Activated gamma-delta T cell treated with Interleukin-2 at 50 U/mL for 16 hours (primary cell): Measurements from ENCODE around the gene KRT73.

Experiments
- DNase-seq: peaks from one replicate; pipeline ENCODE4 v3.0.0-alpha.2; 2020

The KRT73 gene

GRCh38 chr12:52616680-52617402 lies 1.5 kb downstream of the KRT73 start:
- DNase-seq, result no peak

- no peak for DNase-seq
These were observed 2.4 kb downstream of the KRT73 start for GRCh38 chr12:52615912-52616311.

GRCh38 chr12:52615208-52615868 lies 3.0 kb downstream of the KRT73 start:
- no peak for DNase-seq

- no peak for DNase-seq
These were observed 3.8 kb downstream of the KRT73 start for GRCh38 chr12:52614381-52615207.

GRCh38 chr12:52613384-52614030 lies 4.9 kb downstream of the KRT73 start:
- DNase-seq, result peak; percentile 2

GRCh38 chr12:52612431-52613383 lies 5.7 kb downstream of the KRT73 start:
- DNase-seq, result peak; percentile 1

- DNase-seq, result peak; percentile 2
These were observed 7.3 kb downstream of the KRT73 start for GRCh38 chr12:52611080-52611468.

GRCh38 chr12:52608826-52609630 lies 9.3 kb downstream of the KRT73 start:
- DNase-seq, result peak; percentile 4

GRCh38 chr12:52608161-52608560 lies 10.2 kb downstream of the KRT73 start:
- DNase-seq, result peak; percentile 0

GRCh38 chr12:52607314-52607713 lies 11.0 kb downstream of the KRT73 start:
- DNase-seq, result no peak

GRCh38 chr12:52606581-52607218 lies 11.7 kb downstream of the KRT73 start:
- DNase-seq, result peak; percentile 2

GRCh38 chr12:52606096-52606495 lies 12.3 kb downstream of the KRT73 start:
- no peak for DNase-seq

- DNase-seq, result no peak
These were observed 12.8 kb downstream of the KRT73 start for GRCh38 chr12:52605542-52605941.

GRCh38 chr12:52604859-52605258 lies 13.5 kb downstream of the KRT73 start:
- peak; percentile 2 for DNase-seq

- peak; percentile 27 for DNase-seq
These were observed 15.0 kb downstream of the KRT73 start for GRCh38 chr12:52603314-52603713.

GRCh38 chr12:52602552-52602951 lies 15.8 kb downstream of the KRT73 start:
- DNase-seq, result no peak

- peak; percentile 0 for DNase-seq
These were observed 16.7 kb downstream of the KRT73 start for GRCh38 chr12:52601671-52602070.

GRCh38 chr12:52600941-52601481 lies 17.3 kb downstream of the KRT73 start, which contains the start of gene KRT72:
KRT72 (minus strand) TSS chr12:52601463; CDS start chr12:52601452, 11 bp downstream.
- DNase-seq, result peak; percentile 1

- no peak for DNase-seq
These were observed 17.9 kb downstream of the KRT73 start for GRCh38 chr12:52600475-52600874.

- no peak for DNase-seq
These were observed 18.3 kb downstream of the KRT73 start for GRCh38 chr12:52600071-52600470.
